Panc1 (cell line): ENCODE measurements around the gene DPYSL5. TPM values are rescaled to one million over a fixed set of nuclear protein-coding genes. Genes with fewer than 3 reads are reported as not detected.
A peak's percentile ranks its signal among the peaks of the same experiment; 100 is the strongest.
"Not testable (repeated sequence)": the region's sequence is repeated elsewhere in the genome, so short reads cannot be mapped to it uniquely, and the experiment has no call there.

ENCODE experiments used
- ATAC-seq: fragments of 200-7000 bp; cut with Tn5 transposase; 2 replicates; pipeline ENCODE4 v1.9.1; 2020; ENCODE audit warnings: mild to moderate bottlenecking, moderate library complexity
- BruUV-seq: library from RNA; stranded (reverse); fragments of 400-500 nt; replicated peaks from 2 replicates; lab custom pipeline; 2021; lab: Mats Ljungman, UMichigan
- CTCF ChIA-PET: fragments of 300-600 bp; sonication (Branson Sonifier 250); formaldehyde crosslinking; loops from one replicate; lab custom pipeline; 2022; ENCODE audit warnings: antibody characterized with exemption; lab: Charles Lee
- POLR2A ChIA-PET: fragments of 300-600 bp; sonication (Branson Sonifier 250); formaldehyde crosslinking; loops from one replicate; lab custom pipeline; 2022; ENCODE audit warnings: antibody characterized with exemption; lab: Charles Lee
- DNase-seq: peaks from one replicate; pipeline ENCODE4 v3.0.0-alpha.2; 2010; ENCODE audit warnings: low read depth, low spot score
- H3K27ac ChIP-seq: 2 replicates; pipeline ENCODE4 v1.5.1; 2011; ENCODE audit warnings: mild to moderate bottlenecking, low read length, inconsistent platforms
- H3K27me3 ChIP-seq: fragments of 200-500 bp; sonication (Bioruptor generic); 2 replicates; pipeline ENCODE4 v1.6.0; 2014; ENCODE audit warnings: low read length, inconsistent platforms; ENCODE audit not compliant: control insufficient read depth, insufficient read depth
- H3K36me3 ChIP-seq: fragments of 200-500 bp; sonication (Bioruptor generic); 2 replicates; pipeline ENCODE4 v1.5.1; 2014; ENCODE audit warnings: inconsistent platforms, mild to moderate bottlenecking, low read length, moderate library complexity; ENCODE audit not compliant: control insufficient read depth, insufficient read depth
- H3K4me1 ChIP-seq: 2 replicates; pipeline ENCODE4 v1.5.1; 2011; ENCODE audit warnings: inconsistent platforms, mild to moderate bottlenecking, low read length, moderate library complexity; ENCODE audit not compliant: control insufficient read depth, insufficient read depth
- H3K4me3 ChIP-seq, 2 experiments: 2 replicates each; pipeline ENCODE4 v1.5.1; 2011 to 2012; ENCODE audit warnings: low read depth in 2 of 2, low read length in 2 of 2, mild to moderate bottlenecking in 2 of 2, inconsistent platforms in 1 of 2, moderate library complexity in 1 of 2
- H3K9me3 ChIP-seq: fragments of 200-500 bp; sonication (Bioruptor generic); 2 replicates; pipeline ENCODE4 v1.5.1; 2014; ENCODE audit warnings: low read depth, mild to moderate bottlenecking, inconsistent platforms, low read length, moderate library complexity; ENCODE audit not compliant: control insufficient read depth, insufficient read depth
- POLR2AphosphoS5 ChIP-seq: IDR thresholded peaks from 2 replicates; pipeline ENCODE4 v1.6.1; 2012; ENCODE audit warnings: mild to moderate bottlenecking, low read depth, low read length, moderate library complexity
- SIN3A ChIP-seq: IDR thresholded peaks from 2 replicates; pipeline ENCODE4 v1.6.1; 2012; ENCODE audit warnings: low read depth, mild to moderate bottlenecking, low read length, moderate library complexity, borderline replicate concordance; ENCODE audit not compliant: insufficient read depth
- TCF7L2 ChIP-seq: IDR thresholded peaks from 2 replicates; pipeline ENCODE4 v1.6.1; 2011; ENCODE audit warnings: mild to moderate bottlenecking, low read depth, low read length, inconsistent platforms
- in situ Hi-C: cut with HindIII; loops from 2 replicates; pipeline ENCODE4 v1.10.0; 2016; ENCODE audit warnings: low sequenced_read_pairs, low pct_unique_long_range_greater_than_20kb
- intact Hi-C: fragments of 100-400 bp; cut with micrococcal nuclease; formaldehyde crosslinking; loops from one replicate; pipeline ENCODE4 v1.10.0; 2022; ENCODE audit not compliant: unreplicated experiment
- total RNA-seq: library from RNA; stranded (reverse); gene quantifications from one replicate; pipeline ENCODE4 v1.2.1, GENCODE V29; 2021; ENCODE audit not compliant: unreplicated experiment
- TF ChIP-seq, protein P1 (sequence below): fragments of 450-650 bp; IDR thresholded peaks from 2 replicates; pipeline ENCODE4 v1.5.1; 2017; ENCODE audit warnings: mild to moderate bottlenecking
- TF ChIP-seq, protein P2 (sequence below), 2 experiments: IDR thresholded peaks; 2 replicates each; pipeline ENCODE4 v1.6.1; 2011 to 2012; ENCODE audit warnings: low read depth in 2 of 2, control low read depth in 1 of 2, low read length in 1 of 2, mild to moderate bottlenecking in 1 of 2, moderate library complexity in 1 of 2; ENCODE audit not compliant: insufficient read depth in 1 of 2

DPYSL5 gene
- total RNA-seq, 1 experiment from 2014 or later: 0.31 TPM

DNA sequence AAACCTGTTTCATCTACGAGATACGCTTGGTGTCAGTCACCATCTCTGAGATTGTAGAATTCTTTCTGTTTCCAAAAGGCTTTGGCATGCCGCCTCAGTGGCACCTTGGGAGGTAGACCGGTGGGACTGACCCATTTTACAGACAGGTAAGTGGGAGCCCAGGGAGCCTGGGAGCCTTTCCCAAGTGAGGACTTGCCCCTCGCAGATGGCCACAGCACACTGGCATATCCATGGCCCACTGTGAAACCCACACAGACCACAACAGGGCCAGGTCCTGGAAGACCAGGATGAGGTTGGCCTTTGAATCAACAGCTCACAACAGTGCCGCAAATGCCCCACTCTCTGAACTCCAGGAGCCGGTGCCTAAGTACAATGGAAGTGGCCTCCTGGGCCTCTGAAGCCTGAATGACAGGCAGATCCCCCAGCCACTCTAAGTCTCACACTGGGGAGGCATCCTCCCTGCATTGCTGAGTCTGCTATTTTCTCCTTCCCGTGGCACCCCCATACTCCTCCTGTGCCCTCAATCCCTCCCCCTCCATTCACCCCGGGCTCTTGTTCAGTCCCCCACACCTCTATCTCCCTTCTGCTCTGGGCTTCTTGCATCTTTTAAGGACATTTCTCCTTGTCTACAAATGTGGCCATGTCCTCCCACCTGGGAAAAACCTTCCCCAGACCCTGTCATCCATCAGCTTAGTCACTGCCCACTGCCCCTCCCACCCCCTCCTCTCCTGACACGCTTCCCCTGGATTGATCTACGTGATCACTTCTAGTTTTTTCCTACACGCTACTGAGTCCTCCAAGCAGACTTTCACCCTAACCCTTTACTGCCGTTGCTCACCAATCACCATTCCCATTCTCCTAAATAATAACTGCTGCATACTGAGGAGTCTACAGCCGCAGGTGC lies 35.9 kb upstream of the DPYSL5 start:
- no peaks in the 10 kb centered on the region for H3K4me1 ChIP-seq
- ChIA-PET POLR2A (no interaction called here), CTCF (no interaction called here)
- no TSS peak for BruUV-seq
- ATAC-seq: 0 out of 2 replicates have a peak, but pooled peaks have one; percentile 40
- no peak overlapping the region for H3K4me3 ChIP-seq
- no peak overlapping the region for H3K27ac ChIP-seq
- intact Hi-C loops: no loop called here
- TF ChIP-seq POLR2AphosphoS5: no peak
- no peak for TF ChIP-seq TCF7L2
- TF ChIP-seq, protein P1, sequence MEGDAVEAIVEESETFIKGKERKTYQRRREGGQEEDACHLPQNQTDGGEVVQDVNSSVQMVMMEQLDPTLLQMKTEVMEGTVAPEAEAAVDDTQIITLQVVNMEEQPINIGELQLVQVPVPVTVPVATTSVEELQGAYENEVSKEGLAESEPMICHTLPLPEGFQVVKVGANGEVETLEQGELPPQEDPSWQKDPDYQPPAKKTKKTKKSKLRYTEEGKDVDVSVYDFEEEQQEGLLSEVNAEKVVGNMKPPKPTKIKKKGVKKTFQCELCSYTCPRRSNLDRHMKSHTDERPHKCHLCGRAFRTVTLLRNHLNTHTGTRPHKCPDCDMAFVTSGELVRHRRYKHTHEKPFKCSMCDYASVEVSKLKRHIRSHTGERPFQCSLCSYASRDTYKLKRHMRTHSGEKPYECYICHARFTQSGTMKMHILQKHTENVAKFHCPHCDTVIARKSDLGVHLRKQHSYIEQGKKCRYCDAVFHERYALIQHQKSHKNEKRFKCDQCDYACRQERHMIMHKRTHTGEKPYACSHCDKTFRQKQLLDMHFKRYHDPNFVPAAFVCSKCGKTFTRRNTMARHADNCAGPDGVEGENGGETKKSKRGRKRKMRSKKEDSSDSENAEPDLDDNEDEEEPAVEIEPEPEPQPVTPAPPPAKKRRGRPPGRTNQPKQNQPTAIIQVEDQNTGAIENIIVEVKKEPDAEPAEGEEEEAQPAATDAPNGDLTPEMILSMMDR: no peak
- TF ChIP-seq, protein P2, sequence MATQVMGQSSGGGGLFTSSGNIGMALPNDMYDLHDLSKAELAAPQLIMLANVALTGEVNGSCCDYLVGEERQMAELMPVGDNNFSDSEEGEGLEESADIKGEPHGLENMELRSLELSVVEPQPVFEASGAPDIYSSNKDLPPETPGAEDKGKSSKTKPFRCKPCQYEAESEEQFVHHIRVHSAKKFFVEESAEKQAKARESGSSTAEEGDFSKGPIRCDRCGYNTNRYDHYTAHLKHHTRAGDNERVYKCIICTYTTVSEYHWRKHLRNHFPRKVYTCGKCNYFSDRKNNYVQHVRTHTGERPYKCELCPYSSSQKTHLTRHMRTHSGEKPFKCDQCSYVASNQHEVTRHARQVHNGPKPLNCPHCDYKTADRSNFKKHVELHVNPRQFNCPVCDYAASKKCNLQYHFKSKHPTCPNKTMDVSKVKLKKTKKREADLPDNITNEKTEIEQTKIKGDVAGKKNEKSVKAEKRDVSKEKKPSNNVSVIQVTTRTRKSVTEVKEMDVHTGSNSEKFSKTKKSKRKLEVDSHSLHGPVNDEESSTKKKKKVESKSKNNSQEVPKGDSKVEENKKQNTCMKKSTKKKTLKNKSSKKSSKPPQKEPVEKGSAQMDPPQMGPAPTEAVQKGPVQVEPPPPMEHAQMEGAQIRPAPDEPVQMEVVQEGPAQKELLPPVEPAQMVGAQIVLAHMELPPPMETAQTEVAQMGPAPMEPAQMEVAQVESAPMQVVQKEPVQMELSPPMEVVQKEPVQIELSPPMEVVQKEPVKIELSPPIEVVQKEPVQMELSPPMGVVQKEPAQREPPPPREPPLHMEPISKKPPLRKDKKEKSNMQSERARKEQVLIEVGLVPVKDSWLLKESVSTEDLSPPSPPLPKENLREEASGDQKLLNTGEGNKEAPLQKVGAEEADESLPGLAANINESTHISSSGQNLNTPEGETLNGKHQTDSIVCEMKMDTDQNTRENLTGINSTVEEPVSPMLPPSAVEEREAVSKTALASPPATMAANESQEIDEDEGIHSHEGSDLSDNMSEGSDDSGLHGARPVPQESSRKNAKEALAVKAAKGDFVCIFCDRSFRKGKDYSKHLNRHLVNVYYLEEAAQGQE (IDR thresholded peaks at IDR 0.05; ENCODE audit: insufficient read depth in 1 of 2, low read depth in 2 of 2, low read length in 1 of 2): no peak
- TF ChIP-seq SIN3A: no peak
- H3K27me3 ChIP-seq: no peaks in the 10 kb centered on the region
- H3K36me3 ChIP-seq: no peaks in the 10 kb centered on the region
- in situ Hi-C loops: no loop called here
- no peak for DNase-seq
- H3K9me3 ChIP-seq: no peaks in the 10 kb centered on the region

DNA sequence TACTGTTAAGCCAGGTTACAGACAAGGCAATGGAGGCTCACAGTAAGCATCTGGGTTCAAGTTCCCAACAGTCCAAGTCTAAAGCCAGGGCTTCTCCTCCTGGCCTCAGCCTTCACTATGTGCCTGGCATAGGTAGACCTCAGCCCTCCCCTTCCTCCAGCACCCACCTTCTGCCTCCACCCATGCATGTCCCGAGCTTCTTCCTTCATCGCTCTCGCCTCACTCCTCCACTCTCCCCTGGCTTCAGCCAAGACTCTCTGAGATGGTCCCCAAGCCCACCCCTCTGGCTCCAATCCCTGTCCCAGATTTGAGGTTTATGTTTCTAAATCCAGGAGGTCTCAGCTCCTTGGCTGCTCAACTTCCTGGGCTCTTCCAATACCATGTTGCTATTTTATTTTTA lies 35.2 kb upstream of the DPYSL5 start:
- no TSS peak for BruUV-seq
- ATAC-seq (no peak), DNase-seq (no peak)
- H3K36me3 ChIP-seq: no peaks in the 10 kb centered on the region
- no peak for TF ChIP-seq SIN3A
- no peak for TF ChIP-seq POLR2AphosphoS5
- no peak for TF ChIP-seq TCF7L2
- TF ChIP-seq, protein P2 (IDR thresholded peaks at IDR 0.05; ENCODE audit: insufficient read depth in 1 of 2, low read depth in 2 of 2, low read length in 1 of 2): no peak
- TF ChIP-seq, protein P1: no peak
- no peak overlapping the region for H3K27ac ChIP-seq
- ChIA-PET POLR2A (no interaction called here), CTCF (no interaction called here)
- H3K27me3 ChIP-seq: no peaks in the 10 kb centered on the region
- no peaks in the 10 kb centered on the region for H3K4me1 ChIP-seq
- H3K9me3 ChIP-seq: no peaks in the 10 kb centered on the region
- intact Hi-C loops (no loop called here), in situ Hi-C loops (no loop called here)
- no peak overlapping the region for H3K4me3 ChIP-seq

DNA sequence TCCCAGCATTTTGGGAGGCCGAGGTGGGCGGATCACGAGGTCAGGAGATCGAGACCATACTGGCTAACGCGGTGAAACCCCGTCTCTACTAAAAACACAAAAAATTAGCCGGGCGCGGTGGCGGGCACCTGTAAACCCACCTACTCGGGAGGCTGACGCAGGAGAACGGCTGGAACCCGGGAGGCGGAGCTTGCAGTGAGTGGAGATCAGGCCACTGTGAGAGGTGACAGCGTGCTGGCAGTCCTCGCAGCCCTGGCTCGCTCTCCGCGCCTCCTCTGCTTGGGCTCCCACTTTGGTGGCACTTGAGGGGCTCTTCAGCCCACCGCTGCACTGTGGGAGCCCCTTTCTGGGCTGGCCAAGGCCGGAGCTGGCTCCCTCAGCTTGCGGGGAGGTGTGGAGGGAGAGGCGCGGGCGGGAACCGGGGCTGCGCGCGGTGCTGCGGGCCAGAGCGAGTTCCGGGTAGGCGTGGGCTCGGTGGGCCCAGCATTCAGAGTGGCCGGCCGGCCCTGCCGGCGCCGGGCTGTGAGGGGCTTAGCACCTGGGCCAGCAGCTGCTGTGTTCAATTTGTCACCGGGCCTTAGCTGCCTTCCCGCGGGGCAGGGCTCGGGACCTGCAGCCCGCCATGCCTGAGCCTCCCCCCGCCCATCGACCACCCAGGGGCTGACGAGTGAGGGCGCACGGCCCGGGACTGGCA lies 33.7 kb upstream of the DPYSL5 start:
- POLR2A ChIA-PET, H3K27ac ChIP-seq, intact Hi-C loops, H3K4me3 ChIP-seq, DNase-seq, H3K9me3 ChIP-seq, H3K4me1 ChIP-seq, CTCF ChIA-PET, H3K27me3 ChIP-seq, BruUV-seq, H3K36me3 ChIP-seq, in situ Hi-C loops, ATAC-seq: not testable (repeated sequence)
